ENCODE measurements around the gene ELFN1. TPM values are rescaled to one million over a fixed set of nuclear protein-coding genes. Genes with fewer than 3 reads are reported as not detected.

ELFN1 gene
- total and polyA plus RNA-seq, 4 donors, result 0.43 to 3.5 (median 3.4) TPM

GRCh38 chr7:1739593-1739992 lies 69.5 kb downstream of the ELFN1 start:
- H3K9me3 ChIP-seq (ENCODE audit: control insufficient read depth in 4 of 4, low read length in 3 of 4), result no peaks in the 10 kb centered on the region
- peaks cover 0 to 4% (median 0%) of the 10 kb centered on the region in 4 donors for H3K36me3 ChIP-seq (ENCODE audit: control insufficient read depth in 4 of 4, insufficient read depth in 3 of 4, low read depth in 1 of 4, low read length in 3 of 4)
- no peak overlapping the region for H3K4me3 ChIP-seq (ENCODE audit: low read depth in 1 of 3, low read length in 3 of 3)
- no peak overlapping the region for H3K27ac ChIP-seq (ENCODE audit: low read depth in 1 of 2, low read length in 2 of 2)
- H3K27me3 ChIP-seq (ENCODE audit: control insufficient read depth in 4 of 4, insufficient read depth in 4 of 4, low read length in 3 of 4), result no peaks in the 10 kb centered on the region
- TF ChIP-seq YY1 (IDR thresholded peaks at IDR 0.05), result no peak
- TF ChIP-seq RXRA (IDR thresholded peaks at IDR 0.05), result no peak
- no peak for TF ChIP-seq RAD21 (IDR thresholded peaks at IDR 0.05)
- no peak for TF ChIP-seq SP1 (IDR thresholded peaks at IDR 0.05)
- no peak for TF ChIP-seq GABPA (IDR thresholded peaks at IDR 0.05 in 1 of 2, conservative IDR thresholded peaks at IDR 0.05 in 1 of 2)
- no peak for TF ChIP-seq MAX (IDR thresholded peaks at IDR 0.05)
- no peak for TF ChIP-seq HNF4A (conservative IDR thresholded peaks at IDR 0.05)
- no peak for TF ChIP-seq FOXA1 (IDR thresholded peaks at IDR 0.05)
- no peak for TF ChIP-seq CTCF (IDR thresholded peaks at IDR 0.05; ENCODE audit: low read depth, low read length, missing input control)
- TF ChIP-seq HNF4G (IDR thresholded peaks at IDR 0.05), result no peak
- no peak for TF ChIP-seq EGR1 (IDR thresholded peaks at IDR 0.05; ENCODE audit: low read depth in 2 of 2)
- H3K4me1 ChIP-seq (ENCODE audit: control insufficient read depth in 4 of 4, insufficient read depth in 4 of 4, low read length in 3 of 4), result peaks cover 0 to 12% (median 4%) of the 10 kb centered on the region in 4 donors
- DNase-seq (ENCODE audit: low spot score), result no peak
- H3K9ac ChIP-seq (ENCODE audit: low read depth in 1 of 2, low read length in 2 of 2), result no peak overlapping the region
- WGBS, result 87% methylated on average over 14 of the region's 14 CpGs

- H3K27ac ChIP-seq (ENCODE audit: low read depth in 1 of 2, low read length in 2 of 2), result no peak overlapping the region
- no peak overlapping the region for H3K9ac ChIP-seq (ENCODE audit: low read depth in 1 of 2, low read length in 2 of 2)
- H3K4me1 ChIP-seq (ENCODE audit: control insufficient read depth in 4 of 4, insufficient read depth in 4 of 4, low read length in 3 of 4), result peaks cover 0 to 12% (median 4%) of the 10 kb centered on the region in 4 donors
- peaks cover 0 to 6% (median under 1%) of the 10 kb centered on the region in 4 donors for H3K36me3 ChIP-seq (ENCODE audit: control insufficient read depth in 4 of 4, insufficient read depth in 3 of 4, low read depth in 1 of 4, low read length in 3 of 4)
- H3K4me3 ChIP-seq (ENCODE audit: low read depth in 1 of 3, low read length in 3 of 3), result no peak overlapping the region
- no peak for TF ChIP-seq FOXA2 (IDR thresholded peaks at IDR 0.05)
- no peak for TF ChIP-seq ZBTB33 (IDR thresholded peaks at IDR 0.05)
- no peak for TF ChIP-seq ATF3 (IDR thresholded peaks at IDR 0.05)
- no peak for TF ChIP-seq CTCF (IDR thresholded peaks at IDR 0.05; ENCODE audit: low read depth, low read length, missing input control)
- no peaks in the 10 kb centered on the region for H3K9me3 ChIP-seq (ENCODE audit: control insufficient read depth in 4 of 4, low read length in 3 of 4)
- WGBS, result 95% methylated on average over 17 of the region's 17 CpGs
- no peak for DNase-seq (ENCODE audit: low spot score)
- no peaks in the 10 kb centered on the region for H3K27me3 ChIP-seq (ENCODE audit: control insufficient read depth in 4 of 4, insufficient read depth in 4 of 4, low read length in 3 of 4)
Measured at GRCh38 chr7:1740214-1740613, 70.1 kb downstream of the ELFN1 start.
